Stimulated activated CD8-positive, alpha-beta memory T cell treated with anti-CD3 and anti-CD28 coated beads, Interleukin-15, amount 100 ng/mL, for 4 hours (primary cell): Measurements from ENCODE around the gene ELK3.

Experiments used
- DNase-seq, 2 donors: peaks; one replicate each; pipeline ENCODE4 v3.0.0-alpha.2; 2020; ENCODE audit warnings: low read depth in 2 of 2

Gene ELK3

GRCh38 chr12:96234591-96235483 lies 40.7 kb downstream of the ELK3 start:
- no peak for DNase-seq

- DNase-seq, result no peak
Measured at GRCh38 chr12:96235484-96235826, 41.3 kb downstream of the ELK3 start.

- no peak for DNase-seq
Measured at GRCh38 chr12:96236221-96236822, 42.1 kb downstream of the ELK3 start.

- DNase-seq, result no peak
Measured at GRCh38 chr12:96237035-96237434, 42.9 kb downstream of the ELK3 start.

GRCh38 chr12:96237465-96238077 lies 43.4 kb downstream of the ELK3 start:
- DNase-seq, result peak; percentile 36 to 37

GRCh38 chr12:96238336-96239047 lies 44.3 kb downstream of the ELK3 start:
- DNase-seq, result no peak

GRCh38 chr12:96239711-96240635 lies 45.8 kb downstream of the ELK3 start:
- DNase-seq, result no peak

GRCh38 chr12:96240656-96241055 lies 46.5 kb downstream of the ELK3 start:
- no peak for DNase-seq

- DNase-seq, result no peak
Measured at GRCh38 chr12:96241431-96241830, 47.3 kb downstream of the ELK3 start.

- DNase-seq, result peak; percentile 41 to 53
Measured at GRCh38 chr12:96241846-96242256, 47.7 kb downstream of the ELK3 start.

GRCh38 chr12:96242597-96242996 lies 48.4 kb downstream of the ELK3 start:
- DNase-seq, result no peak

- no peak for DNase-seq
Measured at GRCh38 chr12:96244826-96245225, 50.7 kb downstream of the ELK3 start.

- DNase-seq, result no peak
Measured at GRCh38 chr12:96246926-96247505, 52.8 kb downstream of the ELK3 start.

GRCh38 chr12:96247563-96247962 lies 53.4 kb downstream of the ELK3 start:
- DNase-seq, result no peak

GRCh38 chr12:96248136-96248931 lies 54.2 kb downstream of the ELK3 start:
- no peak for DNase-seq

- DNase-seq, result no peak
Measured at GRCh38 chr12:96249196-96250118, 55.3 kb downstream of the ELK3 start.

GRCh38 chr12:96250119-96250685 lies 56.0 kb downstream of the ELK3 start:
- DNase-seq, result no peak

GRCh38 chr12:96255077-96255476 lies 60.9 kb downstream of the ELK3 start:
- DNase-seq, result no peak
